Measurements from ENCODE around the gene ZNF593OS.

ZNF593OS gene

GRCh38 chr1:26129778-26130177, 41.9 kb downstream of the ZNF593OS start:
- in situ Hi-C loops (cut with MboI; ENCODE audit: low sequenced_read_pairs) = no loop called here

- in situ Hi-C loops (cut with MboI; ENCODE audit: low sequenced_read_pairs) = no loop called here
These were observed 44.1 kb downstream of the ZNF593OS start for GRCh38 chr1:26127235-26128163.

GRCh38 chr1:26126321-26127084, 45.1 kb downstream of the ZNF593OS start:
- in situ Hi-C loops (cut with MboI; ENCODE audit: low sequenced_read_pairs) = no loop called here

- in situ Hi-C loops (cut with MboI; ENCODE audit: low sequenced_read_pairs) = no loop called here
These were observed 45.7 kb downstream of the ZNF593OS start for GRCh38 chr1:26125946-26126320.

- in situ Hi-C loops (cut with MboI; ENCODE audit: low sequenced_read_pairs) = no loop called here
These were observed 46.2 kb downstream of the ZNF593OS start for GRCh38 chr1:26125382-26125781.

GRCh38 chr1:26124418-26125331, 47.0 kb downstream of the ZNF593OS start:
- in situ Hi-C loops (cut with MboI; ENCODE audit: low sequenced_read_pairs) = no loop called here

- in situ Hi-C loops (cut with MboI; ENCODE audit: low sequenced_read_pairs) = no loop called here
These were observed 48.4 kb downstream of the ZNF593OS start for GRCh38 chr1:26122988-26123973.

- in situ Hi-C loops (cut with MboI; ENCODE audit: low sequenced_read_pairs) = no loop called here
These were observed 49.5 kb downstream of the ZNF593OS start for GRCh38 chr1:26121854-26122773.

GRCh38 chr1:26119892-26120608, 51.6 kb downstream of the ZNF593OS start:
- in situ Hi-C loops (cut with MboI; ENCODE audit: low sequenced_read_pairs) = no loop called here
